ENCODE results near the gene TSKU.
A peak's percentile ranks its signal among the peaks of the same experiment; 100 is the strongest.
"Not testable (repeated sequence)": the region's sequence is repeated elsewhere in the genome, so short reads cannot be mapped to it uniquely, and the experiment has no call there.

The TSKU gene

DNA sequence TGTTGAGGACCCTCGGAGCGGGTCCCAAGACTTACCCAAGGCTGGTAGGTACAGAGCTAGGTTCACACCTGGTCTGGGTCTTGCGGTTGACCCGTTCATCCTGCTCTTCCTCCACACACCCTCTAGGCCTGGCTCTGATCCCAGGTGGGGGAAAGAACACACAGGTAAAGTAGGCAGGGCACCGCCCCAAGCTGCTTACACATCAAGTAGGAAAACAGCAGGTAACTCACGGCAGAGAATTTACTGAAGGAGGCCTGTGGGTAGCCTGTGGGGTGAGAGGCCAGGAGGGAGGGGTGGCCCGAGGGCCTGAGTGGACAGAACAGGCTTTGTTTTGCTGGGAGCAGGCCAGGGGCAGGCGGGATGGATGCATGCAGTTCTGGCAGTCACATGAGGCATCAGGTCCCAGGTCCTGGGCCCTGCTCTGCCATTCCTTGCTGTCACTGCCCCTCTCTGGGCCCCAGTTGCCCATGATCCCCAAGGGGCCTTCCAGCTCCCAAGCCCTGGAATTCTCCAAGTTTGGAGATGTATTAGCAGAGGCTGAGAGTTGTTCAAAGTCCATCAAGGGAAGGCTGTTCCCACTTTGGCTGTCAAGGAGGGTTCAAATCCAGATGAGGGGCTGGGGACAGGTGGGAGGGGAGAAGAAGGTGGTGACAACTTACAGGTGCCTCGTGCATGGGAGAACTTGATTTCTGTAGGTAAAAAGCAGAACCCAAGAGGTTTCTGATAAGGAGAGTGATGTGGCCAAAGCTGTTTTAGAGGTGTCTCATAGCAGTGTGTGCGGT, 5.7 kb downstream of the TSKU start:
- DNase-seq (ENCODE audit: low spot score), result peak; percentile 77

DNA sequence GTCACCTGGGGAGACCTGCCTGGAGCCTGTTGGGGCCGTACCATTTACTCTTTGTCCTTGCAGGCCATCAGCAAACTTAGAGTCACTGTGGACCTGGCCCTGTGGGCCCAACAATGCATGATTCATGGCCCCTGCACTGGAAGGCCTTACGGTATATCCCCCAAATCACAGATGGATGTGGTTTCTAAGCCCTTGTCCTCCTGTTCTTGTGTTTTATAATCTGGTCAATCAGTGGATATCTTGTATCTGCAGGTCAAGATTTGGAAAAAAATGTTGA, 6.2 kb downstream of the TSKU start:
- DNase-seq (ENCODE audit: low spot score), result no peak

DNA sequence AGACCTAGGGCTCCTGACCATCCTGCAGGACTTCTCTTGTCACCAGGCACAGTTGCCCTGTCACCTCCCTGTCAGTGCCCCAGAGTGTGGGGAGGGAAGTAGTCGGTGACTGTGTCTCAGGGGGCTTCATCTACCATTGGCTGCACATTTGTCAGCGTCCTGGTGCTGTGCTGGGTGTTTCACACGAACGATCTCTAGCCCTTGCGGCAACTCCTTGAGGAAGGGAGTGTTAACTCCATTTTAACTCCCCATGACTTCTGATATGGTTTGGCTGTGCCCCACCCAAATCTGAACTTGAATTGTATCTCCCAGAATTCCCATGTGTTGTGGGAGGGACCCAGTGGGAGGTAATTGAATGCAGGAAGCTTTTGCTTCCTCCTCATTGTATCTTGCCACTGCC, 7.1 kb downstream of the TSKU start:
- DNase-seq (ENCODE audit: low spot score), result no peak

DNA sequence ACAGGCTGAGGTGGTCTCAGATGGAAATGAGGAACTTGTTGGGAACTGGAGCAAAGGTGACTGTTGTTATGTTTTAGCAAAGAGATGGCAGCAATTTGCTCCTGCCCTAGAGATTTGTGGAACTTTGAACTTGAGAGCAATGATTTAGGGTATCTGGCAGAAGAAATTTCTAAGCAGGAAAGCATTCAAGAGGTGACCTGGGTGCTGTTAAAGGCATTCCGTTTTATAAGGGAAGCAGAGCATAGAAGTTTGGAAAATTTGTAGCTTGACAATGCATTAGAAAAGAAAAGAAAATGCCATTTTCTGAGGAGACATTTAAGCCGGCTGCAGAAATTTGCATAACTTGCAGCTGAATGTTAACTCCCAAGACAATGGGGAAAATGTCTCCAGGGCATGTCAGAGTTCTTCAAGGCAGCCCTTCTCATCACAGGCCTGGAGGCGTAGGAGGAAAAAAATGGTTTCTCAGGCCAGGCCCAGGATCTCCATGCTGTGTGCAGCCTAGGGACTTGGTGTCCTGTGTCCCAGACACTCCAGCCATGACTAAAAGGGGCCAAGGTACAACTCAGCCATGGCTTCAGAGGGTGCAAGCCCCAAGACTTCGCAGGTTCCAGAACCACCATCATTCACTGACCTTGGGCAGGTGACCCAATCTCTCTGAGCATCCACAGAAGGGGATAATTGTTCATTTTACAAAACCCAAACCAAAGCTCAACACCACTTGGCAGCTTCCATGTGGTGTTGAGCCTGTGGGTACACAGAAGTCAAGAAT, 8.0 kb downstream of the TSKU start:
- DNase-seq (ENCODE audit: low spot score), result not testable (repeated sequence)

DNA sequence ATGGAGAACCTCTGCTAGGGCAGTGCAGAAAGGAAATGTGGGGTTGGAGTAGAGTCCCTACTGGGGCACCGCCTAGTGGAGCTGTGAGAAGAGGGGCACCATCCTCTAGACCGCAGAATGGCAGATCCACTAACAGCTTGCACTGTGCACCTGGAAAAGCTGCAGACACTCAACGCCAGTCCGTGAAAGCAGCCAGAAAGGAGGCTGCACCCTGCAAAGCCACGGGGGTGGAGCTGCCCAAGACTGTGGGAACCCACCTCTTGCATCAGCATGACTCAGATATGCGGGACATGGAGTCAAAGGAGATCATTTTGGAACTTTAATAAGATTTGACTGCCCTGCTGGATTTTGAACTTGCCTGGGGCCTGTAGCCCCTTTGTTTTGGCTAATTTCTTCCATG, 8.7 kb downstream of the TSKU start:
- DNase-seq (ENCODE audit: low spot score), result no peak

DNA sequence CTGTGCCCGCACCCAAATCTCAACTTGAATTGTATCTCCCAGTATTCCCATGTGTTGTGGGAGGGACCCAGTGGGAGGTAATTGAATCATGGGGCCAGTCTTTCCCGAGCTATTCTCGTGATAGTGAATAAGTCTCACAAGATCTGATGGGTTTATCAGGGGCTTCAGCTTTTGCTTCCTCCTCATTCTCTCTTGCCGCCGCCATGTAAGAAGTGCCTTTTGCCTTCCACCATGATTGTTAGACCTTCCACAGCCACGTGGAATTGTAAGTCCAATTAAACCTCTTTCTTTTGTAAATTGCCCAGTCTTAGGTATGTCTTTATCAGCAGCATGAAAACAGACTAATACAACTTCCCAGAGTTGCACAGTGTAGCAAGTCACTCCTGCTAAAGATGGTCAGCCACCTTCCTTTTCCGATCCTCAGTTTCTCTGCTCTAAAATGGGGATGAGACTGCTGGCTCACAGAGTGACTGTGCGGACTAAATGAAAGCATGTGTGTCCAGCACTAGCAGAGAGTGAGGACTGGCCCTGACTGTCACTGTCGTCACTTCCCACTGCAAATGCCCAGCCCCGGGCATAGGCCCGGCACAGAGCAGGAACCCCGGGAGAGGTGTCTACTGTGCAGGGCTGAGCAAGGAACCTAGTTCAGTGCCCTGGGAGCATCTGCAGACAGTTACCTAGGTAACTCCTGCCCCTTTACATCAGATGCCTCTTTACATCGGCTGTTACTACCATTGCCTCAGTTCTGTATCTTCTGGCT, 9.5 kb downstream of the TSKU start:
- no peak for DNase-seq (ENCODE audit: low spot score)

DNA sequence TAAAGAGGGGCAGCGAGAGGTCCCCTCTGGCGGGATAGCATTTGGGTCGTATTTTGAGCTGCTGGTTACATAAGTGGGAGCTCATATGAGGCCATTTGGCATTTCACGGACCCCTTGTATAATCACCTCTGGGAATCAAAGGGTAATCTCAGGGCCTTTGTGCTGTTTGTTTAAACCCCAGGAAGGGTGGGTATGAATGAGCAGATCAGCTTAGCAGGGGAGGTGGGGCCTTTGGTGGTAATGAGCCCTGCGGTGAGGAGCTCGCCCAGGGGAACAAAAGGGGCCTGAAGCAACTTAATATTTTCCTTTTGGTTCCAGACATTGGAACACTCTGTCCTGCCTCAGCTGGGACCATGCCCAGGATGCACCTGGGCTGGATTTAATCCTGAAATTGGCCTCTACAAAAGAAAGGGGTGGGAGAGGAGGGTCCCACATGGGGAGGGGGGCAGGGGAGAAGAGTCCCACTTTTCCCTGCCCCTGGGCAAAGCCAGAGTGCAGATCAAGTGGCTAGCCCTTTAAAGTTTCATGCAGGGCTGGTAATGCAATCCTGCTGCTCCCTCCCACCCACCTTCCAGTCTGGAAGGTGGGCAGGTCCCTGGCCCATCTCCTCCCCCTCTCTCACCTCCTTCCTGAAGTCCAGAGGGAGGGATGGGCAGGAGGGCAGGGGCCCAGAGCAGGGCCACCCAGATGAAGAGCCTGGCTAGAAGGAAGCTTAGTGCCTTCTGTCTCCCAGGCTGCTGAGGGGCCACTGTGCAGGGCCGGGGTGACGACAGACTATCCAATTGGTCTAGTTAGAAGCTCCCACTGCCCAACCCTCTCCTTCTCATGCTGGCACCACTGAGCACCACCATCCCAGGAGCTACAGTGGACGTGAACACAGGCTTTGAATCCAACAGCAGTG, 10.5 kb downstream of the TSKU start:
- DNase-seq (ENCODE audit: low spot score), result no peak

DNA sequence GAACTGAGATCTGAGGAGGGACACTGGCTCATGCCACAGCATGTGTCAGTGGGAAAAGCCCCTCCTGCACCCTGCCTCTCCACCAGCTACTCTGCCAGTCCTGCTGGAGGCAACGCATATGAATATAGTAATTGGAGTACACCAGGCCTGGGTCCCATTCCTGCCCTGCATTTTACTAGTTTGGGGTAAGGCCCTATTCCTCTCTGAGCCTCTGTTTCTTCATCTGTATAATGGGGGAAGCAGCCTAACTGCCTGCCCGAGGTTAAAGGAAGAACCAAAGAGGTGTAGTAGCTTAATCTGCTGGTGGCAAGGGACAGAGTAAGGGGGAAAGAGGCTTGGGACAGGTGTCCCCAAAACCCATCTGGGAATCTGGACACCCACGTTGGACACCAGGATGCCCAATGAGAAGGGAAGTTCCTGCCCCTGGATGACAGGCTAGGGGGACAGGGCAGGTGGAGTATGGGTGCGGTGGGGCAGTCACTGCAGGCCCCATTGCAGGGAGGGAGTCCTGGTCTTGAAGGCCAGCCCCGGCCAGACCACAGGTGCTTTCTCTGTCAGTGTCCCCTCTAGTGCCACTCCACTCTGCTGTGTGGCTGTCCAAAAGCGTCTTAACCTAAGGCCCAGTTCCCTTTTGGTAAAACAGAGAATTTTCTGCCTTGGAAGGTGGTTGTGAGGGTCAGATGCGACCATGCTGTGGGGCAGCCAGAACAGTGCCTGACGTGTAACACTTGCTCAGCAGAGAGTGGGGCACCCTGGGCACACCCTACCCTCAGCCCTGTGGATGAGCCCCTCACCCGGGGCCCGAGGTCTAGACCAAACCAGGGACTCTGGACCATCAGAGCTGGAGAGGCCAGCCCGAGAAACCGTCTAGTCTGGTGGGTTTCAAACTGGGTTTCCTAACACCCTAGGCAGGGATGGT, 11.5 kb downstream of the TSKU start:
- no peak for DNase-seq (ENCODE audit: low spot score)

DNA sequence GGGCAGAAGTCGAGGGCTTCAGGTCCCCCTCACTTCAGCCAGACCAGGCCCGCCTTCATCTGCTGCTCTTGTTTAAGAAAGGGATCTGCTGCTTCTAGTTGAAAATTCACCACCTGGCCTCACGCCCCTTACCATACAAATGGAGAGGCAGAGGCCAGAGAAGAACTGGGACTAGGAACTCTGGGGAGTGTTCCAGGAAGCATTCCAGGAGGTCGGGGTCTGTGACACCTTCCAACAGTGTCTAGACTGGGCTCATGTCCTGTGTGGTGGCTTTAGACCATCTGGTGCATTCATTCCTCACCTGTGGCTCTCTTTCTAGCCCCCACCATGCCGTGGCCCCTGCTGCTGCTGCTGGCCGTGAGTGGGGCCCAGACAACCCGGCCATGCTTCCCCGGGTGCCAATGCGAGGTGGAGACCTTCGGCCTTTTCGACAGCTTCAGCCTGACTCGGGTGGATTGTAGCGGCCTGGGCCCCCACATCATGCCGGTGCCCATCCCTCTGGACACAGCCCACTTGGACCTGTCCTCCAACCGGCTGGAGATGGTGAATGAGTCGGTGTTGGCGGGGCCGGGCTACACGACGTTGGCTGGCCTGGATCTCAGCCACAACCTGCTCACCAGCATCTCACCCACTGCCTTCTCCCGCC, 12.3 kb downstream of the TSKU start:
- DNase-seq (ENCODE audit: low spot score), result no peak

DNA sequence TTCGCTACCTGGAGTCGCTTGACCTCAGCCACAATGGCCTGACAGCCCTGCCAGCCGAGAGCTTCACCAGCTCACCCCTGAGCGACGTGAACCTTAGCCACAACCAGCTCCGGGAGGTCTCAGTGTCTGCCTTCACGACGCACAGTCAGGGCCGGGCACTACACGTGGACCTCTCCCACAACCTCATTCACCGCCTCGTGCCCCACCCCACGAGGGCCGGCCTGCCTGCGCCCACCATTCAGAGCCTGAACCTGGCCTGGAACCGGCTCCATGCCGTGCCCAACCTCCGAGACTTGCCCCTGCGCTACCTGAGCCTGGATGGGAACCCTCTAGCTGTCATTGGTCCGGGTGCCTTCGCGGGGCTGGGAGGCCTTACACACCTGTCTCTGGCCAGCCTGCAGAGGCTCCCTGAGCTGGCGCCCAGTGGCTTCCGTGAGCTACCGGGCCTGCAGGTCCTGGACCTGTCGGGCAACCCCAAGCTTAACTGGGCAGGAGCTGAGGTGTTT, 12.8 kb downstream of the TSKU start:
- DNase-seq (ENCODE audit: low spot score), result no peak

DNA sequence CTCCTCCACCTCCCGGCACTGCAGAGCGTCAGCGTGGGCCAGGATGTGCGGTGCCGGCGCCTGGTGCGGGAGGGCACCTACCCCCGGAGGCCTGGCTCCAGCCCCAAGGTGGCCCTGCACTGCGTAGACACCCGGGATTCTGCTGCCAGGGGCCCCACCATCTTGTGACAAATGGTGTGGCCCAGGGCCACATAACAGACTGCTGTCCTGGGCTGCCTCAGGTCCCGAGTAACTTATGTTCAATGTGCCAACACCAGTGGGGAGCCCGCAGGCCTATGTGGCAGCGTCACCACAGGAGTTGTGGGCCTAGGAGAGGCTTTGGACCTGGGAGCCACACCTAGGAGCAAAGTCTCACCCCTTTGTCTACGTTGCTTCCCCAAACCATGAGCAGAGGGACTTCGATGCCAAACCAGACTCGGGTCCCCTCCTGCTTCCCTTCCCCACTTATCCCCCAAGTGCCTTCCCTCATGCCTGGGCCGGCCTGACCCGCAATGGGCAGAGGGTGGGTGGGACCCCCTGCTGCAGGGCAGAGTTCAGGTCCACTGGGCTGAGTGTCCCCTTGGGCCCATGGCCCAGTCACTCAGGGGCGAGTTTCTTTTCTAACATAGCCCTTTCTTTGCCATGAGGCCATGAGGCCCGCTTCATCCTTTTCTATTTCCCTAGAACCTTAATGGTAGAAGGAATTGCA, 13.5 kb downstream of the TSKU start:
- DNase-seq (ENCODE audit: low spot score), result no peak

DNA sequence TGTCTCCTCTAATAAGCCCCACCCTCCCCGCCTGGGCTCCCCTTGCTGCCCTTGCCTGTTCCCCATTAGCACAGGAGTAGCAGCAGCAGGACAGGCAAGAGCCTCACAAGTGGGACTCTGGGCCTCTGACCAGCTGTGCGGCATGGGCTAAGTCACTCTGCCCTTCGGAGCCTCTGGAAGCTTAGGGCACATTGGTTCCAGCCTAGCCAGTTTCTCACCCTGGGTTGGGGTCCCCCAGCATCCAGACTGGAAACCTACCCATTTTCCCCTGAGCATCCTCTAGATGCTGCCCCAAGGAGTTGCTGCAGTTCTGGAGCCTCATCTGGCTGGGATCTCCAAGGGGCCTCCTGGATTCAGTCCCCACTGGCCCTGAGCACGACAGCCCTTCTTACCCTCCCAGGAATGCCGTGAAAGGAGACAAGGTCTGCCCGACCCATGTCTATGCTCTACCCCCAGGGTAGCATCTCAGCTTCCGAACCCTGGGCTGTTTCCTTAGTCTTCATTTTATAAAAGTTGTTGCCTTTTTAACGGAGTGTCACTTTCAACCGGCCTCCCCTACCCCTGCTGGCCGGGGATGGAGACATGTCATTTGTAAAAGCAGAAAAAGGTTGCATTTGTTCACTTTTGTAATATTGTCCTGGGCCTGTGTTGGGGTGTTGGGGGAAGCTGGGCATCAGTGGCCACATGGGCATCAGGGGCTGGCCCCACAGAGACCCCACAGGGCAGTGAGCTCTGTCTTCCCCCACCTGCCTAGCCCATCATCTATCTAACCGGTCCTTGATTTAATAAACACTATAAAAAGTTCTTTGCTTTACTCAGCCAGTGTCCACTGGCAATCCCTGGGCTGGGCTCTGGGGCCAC, 14.4 kb downstream of the TSKU start:
- DNase-seq (ENCODE audit: low spot score), result no peak

DNA sequence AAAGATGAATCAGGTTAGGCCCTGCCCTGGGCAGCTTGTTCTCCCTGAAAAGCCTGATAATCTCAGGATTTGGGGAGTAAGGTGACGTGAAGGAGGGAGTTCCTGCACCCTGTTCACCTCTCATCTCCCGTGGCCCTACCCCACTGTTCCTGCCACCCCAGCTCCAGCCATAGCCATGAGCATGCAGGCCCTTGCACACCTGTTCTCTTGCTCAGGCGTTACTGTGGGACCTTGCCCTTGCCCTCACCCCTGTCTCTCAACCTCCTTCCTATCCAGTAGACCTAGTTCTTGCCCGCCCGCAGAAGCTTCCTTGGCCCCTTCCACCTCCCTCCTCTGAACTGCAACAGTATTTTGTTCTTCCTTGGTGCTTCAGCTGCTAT, 15.0 kb downstream of the TSKU start:
- DNase-seq (ENCODE audit: low spot score), result no peak

DNA sequence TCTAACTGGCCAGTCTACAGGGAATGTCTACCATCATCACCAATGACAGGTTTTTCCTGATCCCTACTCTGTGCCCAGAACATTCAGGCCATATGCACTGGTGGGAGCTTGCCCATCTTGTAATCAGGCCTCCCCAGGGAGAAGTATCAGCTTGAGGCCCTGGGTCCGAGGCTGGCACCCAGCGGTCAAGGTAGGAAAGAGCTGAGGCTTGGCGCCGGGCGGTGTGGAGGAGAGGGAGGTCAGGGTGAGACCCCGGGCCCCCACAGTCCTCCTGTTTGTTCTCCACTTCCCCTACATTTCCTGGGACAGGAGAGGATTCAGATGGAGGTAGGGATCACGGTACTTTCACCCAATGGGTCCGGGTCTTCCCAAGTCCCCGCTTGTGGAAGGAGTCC, 15.5 kb downstream of the TSKU start:
- no peak for DNase-seq (ENCODE audit: low spot score)

DNA sequence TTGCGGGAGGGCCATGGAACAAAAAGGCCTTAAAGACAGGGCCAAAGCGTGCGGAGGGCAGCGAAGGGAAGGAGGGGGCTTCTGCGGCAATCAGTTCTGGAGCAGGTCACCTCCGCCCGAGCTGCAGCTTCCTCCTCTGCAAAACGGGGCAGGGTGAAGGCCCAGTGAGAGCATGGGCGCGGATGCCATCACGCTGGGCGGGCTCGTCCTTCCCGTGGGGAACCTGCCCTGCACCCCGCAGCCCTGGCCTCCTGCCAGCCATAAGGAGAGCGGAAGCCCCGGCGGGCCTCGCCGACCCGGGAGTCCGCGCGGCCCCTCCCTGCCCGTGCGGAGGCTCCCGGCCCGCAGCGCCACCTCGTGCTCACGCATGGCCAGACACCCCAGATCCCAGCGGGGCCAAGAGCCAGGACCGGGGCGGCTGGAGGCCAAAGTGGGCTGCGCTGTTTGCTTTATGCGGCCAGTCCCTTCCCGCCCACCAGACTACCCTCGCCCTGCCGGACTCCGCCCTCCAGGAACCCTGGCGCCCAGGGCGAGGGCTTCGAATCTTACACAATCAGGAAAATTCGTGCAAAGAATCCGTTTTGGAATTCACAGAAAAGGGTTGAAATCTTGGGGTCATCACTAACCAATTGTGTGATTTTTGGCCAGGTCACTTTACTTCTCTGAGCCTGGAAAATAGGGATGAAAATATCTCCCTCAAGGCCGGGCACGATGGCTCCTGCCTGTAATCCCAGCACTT, 16.1 kb downstream of the TSKU start:
- peak; percentile 53 for DNase-seq (ENCODE audit: low spot score)

DNA sequence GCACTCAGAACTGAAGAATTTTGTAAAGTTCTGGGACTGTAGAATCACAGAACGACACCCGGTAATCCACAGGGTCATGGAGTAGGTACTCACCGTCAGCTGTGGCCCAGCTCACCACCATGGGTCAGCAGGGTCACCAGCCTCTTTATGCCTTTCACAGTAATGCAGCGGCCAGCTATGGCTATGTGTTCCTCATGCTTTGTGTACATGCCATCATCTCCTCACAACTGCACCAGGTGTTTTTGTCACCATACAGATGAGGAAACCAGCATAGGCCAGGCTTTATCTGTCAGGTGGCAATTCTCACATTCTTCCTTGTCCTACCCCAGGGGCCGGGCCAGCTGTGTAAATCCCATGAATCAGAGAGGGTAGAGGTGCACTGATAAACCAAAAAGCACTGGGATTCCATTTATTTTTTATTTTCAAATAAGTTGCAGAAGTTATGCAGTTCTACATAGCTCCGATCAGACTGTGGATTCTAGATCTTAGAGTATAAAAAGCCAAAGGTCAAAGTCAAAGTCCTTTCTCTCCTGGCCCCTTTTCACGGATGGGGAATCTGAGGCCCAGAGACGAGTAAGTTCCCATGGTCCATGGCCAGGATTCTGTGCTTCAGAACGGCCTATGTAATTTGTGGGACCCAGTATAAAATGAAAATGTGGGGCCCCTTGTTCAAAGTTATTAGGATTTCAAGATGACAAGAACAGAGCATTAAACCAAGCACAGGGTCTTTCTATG, 17.5 kb downstream of the TSKU start:
- DNase-seq (ENCODE audit: low spot score), result no peak

DNA sequence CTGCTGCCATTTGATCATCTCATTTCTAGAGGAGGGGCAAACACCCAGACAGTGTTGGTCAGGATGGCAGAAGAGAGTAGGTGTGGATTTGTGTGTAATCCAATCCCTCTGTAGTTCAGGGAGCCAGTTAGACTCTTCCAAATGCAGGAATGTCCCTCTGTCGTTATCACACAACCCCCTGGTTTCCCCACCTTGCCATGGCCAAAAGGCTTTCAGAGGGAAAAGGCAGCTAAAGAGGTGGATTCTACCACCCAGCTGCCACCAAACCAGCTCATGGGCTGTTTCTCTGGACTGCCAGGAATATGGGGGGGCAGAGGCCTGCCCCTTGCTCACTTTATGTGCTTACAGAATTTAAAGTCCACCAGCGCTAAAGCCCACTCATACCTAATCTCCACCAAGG, 18.1 kb downstream of the TSKU start:
- no peak for DNase-seq (ENCODE audit: low spot score)
